Esophagus muscularis mucosa (tissue), 3 donors: ENCODE data around the gene NRXN3.

Source experiments
- CTCF ChIP-seq, 3 experiments: fragments of 200-600 bp in 2 of 3; fragments of 450-650 bp in 1 of 3; sonication (generic) in 2 of 3; IDR thresholded peaks; one replicate each; pipeline ENCODE4 v1.5.1; 2017 to 2019; ENCODE audit warnings: antibody characterized with exemption in 3 of 3, mild to moderate bottlenecking in 2 of 3, moderate library complexity in 1 of 3
- POLR2A ChIP-seq: fragments of 450-650 bp; IDR thresholded peaks from one replicate; pipeline ENCODE4 v1.6.1; 2017; ENCODE audit warnings: antibody characterized with exemption, moderate library complexity, mild to moderate bottlenecking, low read depth

GRCh38 chr14:79631276-79631675, 1461.1 kb downstream of the NRXN3 start:
- no peak for TF ChIP-seq CTCF (IDR thresholded peaks at IDR 0.05)
- TF ChIP-seq POLR2A, result no peak
